ENCODE data around the gene SDK1. TPM values are rescaled to one million over a fixed set of nuclear protein-coding genes. Genes with fewer than 3 reads are reported as not detected.

The SDK1 gene
- total and polyA plus RNA-seq, 4 donors, result 1.9 to 46.3 (median 12.4) TPM

- H3K27me3 ChIP-seq (ENCODE audit: control insufficient read depth in 1 of 2, insufficient read depth in 2 of 2, low read length in 1 of 2), result no peaks in the 10 kb centered on the region
- ATAC-seq (ENCODE audit: low FRiP score), result no peak
- H3K4me1 ChIP-seq (ENCODE audit: control insufficient read depth in 1 of 2, insufficient read depth in 2 of 2, low read length in 2 of 2), result peaks cover 0 to 1% of the 10 kb centered on the region in 2 donors
- H3K9me3 ChIP-seq (ENCODE audit: control insufficient read depth, low read length), result no peaks in the 10 kb centered on the region
- DNase-seq, result no peak
- WGBS, 2 donors, result 70 to 72% methylated on average over 5 of the region's 5 CpGs
- intact Hi-C loops (cut with DNase I), result no loop called here
- peaks cover 0 to 3% of the 10 kb centered on the region in 2 donors for H3K36me3 ChIP-seq (ENCODE audit: control insufficient read depth in 1 of 2, insufficient read depth in 2 of 2, low read length in 1 of 2)
- H3K27ac ChIP-seq (ENCODE audit: low read depth in 1 of 2, low read length in 2 of 2), result no peak overlapping the region
- H3K4me3 ChIP-seq (ENCODE audit: low read length in 2 of 2), result no peak overlapping the region
These were observed 372.5 kb downstream of the SDK1 start for GRCh38 chr7:3673524-3673923.

- WGBS, 2 donors, result 94 to 95% methylated on average over 4 of the region's 4 CpGs
- Histone ChIP-seq H3K9me3 (ENCODE audit: control insufficient read depth, low read length) (no peaks in the 10 kb centered on the region), H3K27me3 (ENCODE audit: control insufficient read depth in 1 of 2, insufficient read depth in 2 of 2, low read length in 1 of 2) (no peaks in the 10 kb centered on the region), H3K36me3 (ENCODE audit: control insufficient read depth in 1 of 2, insufficient read depth in 2 of 2, low read length in 1 of 2) (peaks cover 0 to 3% of the 10 kb centered on the region in 2 donors), H3K4me3 (ENCODE audit: low read length in 2 of 2) (no peak overlapping the region), H3K4me1 (ENCODE audit: control insufficient read depth in 1 of 2, insufficient read depth in 2 of 2, low read length in 2 of 2) (no peaks in the 10 kb centered on the region), H3K27ac (ENCODE audit: low read depth in 1 of 2, low read length in 2 of 2) (no peak overlapping the region)
- DNase-seq, result no peak
- intact Hi-C loops (cut with DNase I), result no loop called here
- no peak for ATAC-seq (ENCODE audit: low FRiP score)
These were observed 377.3 kb downstream of the SDK1 start for GRCh38 chr7:3678314-3678810.

DNA sequence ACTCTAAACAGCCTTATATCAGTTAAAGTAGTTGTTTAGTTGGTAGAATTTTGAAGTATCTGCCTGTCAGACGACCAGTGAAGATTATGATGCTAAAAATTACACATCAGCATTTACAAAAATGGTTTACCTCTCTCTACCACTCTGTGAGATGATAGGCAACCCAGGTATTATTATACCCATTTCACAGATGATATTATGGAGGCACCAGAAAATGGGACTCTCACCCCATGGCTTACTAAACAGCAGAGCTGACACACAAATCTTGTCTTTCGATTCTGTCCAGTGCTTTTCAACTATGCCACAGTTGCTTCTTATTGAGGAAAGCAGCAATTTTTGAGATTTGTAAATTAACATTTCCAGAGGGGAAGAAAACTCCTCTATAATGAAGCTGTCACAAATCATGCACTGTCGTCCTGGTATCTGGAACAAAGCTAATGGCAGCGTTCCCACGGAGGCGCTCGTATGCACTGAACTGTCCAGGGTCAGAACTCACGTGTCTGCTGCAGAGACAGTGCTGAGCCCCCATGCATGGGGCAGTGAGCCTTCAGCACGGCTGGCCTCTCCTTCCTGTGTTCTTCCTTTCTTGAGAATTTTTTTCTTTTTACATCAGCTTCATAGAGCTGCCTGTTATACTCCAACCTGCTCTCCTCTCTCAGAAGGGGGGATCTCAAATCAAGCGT lies 381.1 kb downstream of the SDK1 start:
- H3K4me1 ChIP-seq (ENCODE audit: control insufficient read depth in 1 of 2, insufficient read depth in 2 of 2, low read length in 2 of 2), result no peaks in the 10 kb centered on the region
- H3K4me3 ChIP-seq (ENCODE audit: low read length in 2 of 2), result no peak overlapping the region
- ATAC-seq (ENCODE audit: low FRiP score) (no peak), DNase-seq (no peak)
- no peaks in the 10 kb centered on the region for H3K27me3 ChIP-seq (ENCODE audit: control insufficient read depth in 1 of 2, insufficient read depth in 2 of 2, low read length in 1 of 2)
- H3K36me3 ChIP-seq (ENCODE audit: control insufficient read depth in 1 of 2, insufficient read depth in 2 of 2, low read length in 1 of 2), result no peaks in the 10 kb centered on the region
- H3K27ac ChIP-seq (ENCODE audit: low read depth in 1 of 2, low read length in 2 of 2), result no peak overlapping the region
- H3K9me3 ChIP-seq (ENCODE audit: control insufficient read depth, low read length), result no peaks in the 10 kb centered on the region
- intact Hi-C loops (cut with DNase I), result no loop called here
- 62 to 65% methylated on average over 10 of the region's 10 CpGs for WGBS, 2 donors

GRCh38 chr7:3683546-3684539 lies 382.8 kb downstream of the SDK1 start:
- DNase-seq, result no peak
- Histone ChIP-seq H3K27ac (ENCODE audit: low read depth in 1 of 2, low read length in 2 of 2) (no peak overlapping the region), H3K36me3 (ENCODE audit: control insufficient read depth in 1 of 2, insufficient read depth in 2 of 2, low read length in 1 of 2) (no peaks in the 10 kb centered on the region), H3K9me3 (ENCODE audit: control insufficient read depth, low read length) (no peaks in the 10 kb centered on the region), H3K4me3 (ENCODE audit: low read length in 2 of 2) (no peak overlapping the region), H3K4me1 (ENCODE audit: control insufficient read depth in 1 of 2, insufficient read depth in 2 of 2, low read length in 2 of 2) (no peaks in the 10 kb centered on the region), H3K27me3 (ENCODE audit: control insufficient read depth in 1 of 2, insufficient read depth in 2 of 2, low read length in 1 of 2) (no peaks in the 10 kb centered on the region)
- 78 to 84% methylated on average over 12 of the region's 12 CpGs for WGBS, 2 donors
- ATAC-seq (ENCODE audit: low FRiP score), result no peak
- intact Hi-C loops (cut with DNase I), result no loop called here

GRCh38 chr7:3688071-3688470 lies 387.0 kb downstream of the SDK1 start:
- intact Hi-C loops (cut with DNase I), result no loop called here
- H3K4me3 ChIP-seq (ENCODE audit: low read length in 2 of 2), result no peak overlapping the region
- DNase-seq (no peak), ATAC-seq (ENCODE audit: low FRiP score) (no peak)
- H3K27ac ChIP-seq (ENCODE audit: low read depth in 1 of 2, low read length in 2 of 2), result no peak overlapping the region
- no peaks in the 10 kb centered on the region for H3K27me3 ChIP-seq (ENCODE audit: control insufficient read depth in 1 of 2, insufficient read depth in 2 of 2, low read length in 1 of 2)
- no peaks in the 10 kb centered on the region for H3K4me1 ChIP-seq (ENCODE audit: control insufficient read depth in 1 of 2, insufficient read depth in 2 of 2, low read length in 2 of 2)
- 45 to 67% methylated on average over 2 of the region's 2 CpGs for WGBS, 2 donors
- no peaks in the 10 kb centered on the region for H3K36me3 ChIP-seq (ENCODE audit: control insufficient read depth in 1 of 2, insufficient read depth in 2 of 2, low read length in 1 of 2)
- no peaks in the 10 kb centered on the region for H3K9me3 ChIP-seq (ENCODE audit: control insufficient read depth, low read length)

DNA sequence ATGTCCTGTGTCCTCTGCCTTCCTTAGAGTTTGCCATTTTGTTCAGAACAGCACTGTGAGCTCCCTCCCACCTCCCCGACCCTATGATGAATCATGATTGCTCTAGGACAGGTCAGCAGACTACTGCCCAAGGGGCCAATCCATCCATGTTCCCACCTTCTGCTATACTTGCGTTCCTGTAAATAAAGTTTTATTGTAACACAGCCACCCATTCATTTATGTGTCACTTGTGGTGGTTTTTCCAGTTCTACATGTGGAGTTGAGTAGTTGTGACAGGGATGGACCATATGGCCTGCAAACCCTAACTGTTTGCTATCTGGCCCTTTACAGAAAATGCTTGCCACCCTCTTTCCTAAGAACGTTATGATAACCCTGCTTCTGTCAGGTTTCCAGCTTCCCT lies 387.8 kb downstream of the SDK1 start:
- Histone ChIP-seq H3K4me1 (ENCODE audit: control insufficient read depth in 1 of 2, insufficient read depth in 2 of 2, low read length in 2 of 2) (no peaks in the 10 kb centered on the region), H3K4me3 (ENCODE audit: low read length in 2 of 2) (no peak overlapping the region), H3K27me3 (ENCODE audit: control insufficient read depth in 1 of 2, insufficient read depth in 2 of 2, low read length in 1 of 2) (no peaks in the 10 kb centered on the region), H3K36me3 (ENCODE audit: control insufficient read depth in 1 of 2, insufficient read depth in 2 of 2, low read length in 1 of 2) (no peaks in the 10 kb centered on the region), H3K9me3 (ENCODE audit: control insufficient read depth, low read length) (no peaks in the 10 kb centered on the region), H3K27ac (ENCODE audit: low read depth in 1 of 2, low read length in 2 of 2) (no peak overlapping the region)
- ATAC-seq (ENCODE audit: low FRiP score), result no peak
- intact Hi-C loops (cut with DNase I), result no loop called here
- WGBS, 2 donors, result 85 to 87% methylated on average over 3 of the region's 3 CpGs
- no peak for DNase-seq

GRCh38 chr7:3691478-3692158 lies 390.6 kb downstream of the SDK1 start:
- Histone ChIP-seq H3K27ac (ENCODE audit: low read depth in 1 of 2, low read length in 2 of 2) (no peak overlapping the region), H3K9me3 (ENCODE audit: control insufficient read depth, low read length) (no peaks in the 10 kb centered on the region), H3K4me3 (ENCODE audit: low read length in 2 of 2) (no peak overlapping the region), H3K4me1 (ENCODE audit: control insufficient read depth in 1 of 2, insufficient read depth in 2 of 2, low read length in 2 of 2) (no peaks in the 10 kb centered on the region), H3K36me3 (ENCODE audit: control insufficient read depth in 1 of 2, insufficient read depth in 2 of 2, low read length in 1 of 2) (no peaks in the 10 kb centered on the region), H3K27me3 (ENCODE audit: control insufficient read depth in 1 of 2, insufficient read depth in 2 of 2, low read length in 1 of 2) (no peaks in the 10 kb centered on the region)
- DNase-seq (no peak), ATAC-seq (ENCODE audit: low FRiP score) (no peak)
- intact Hi-C loops (cut with DNase I), result no loop called here
- 80 to 84% methylated on average over 5 of the region's 5 CpGs for WGBS, 2 donors

DNA sequence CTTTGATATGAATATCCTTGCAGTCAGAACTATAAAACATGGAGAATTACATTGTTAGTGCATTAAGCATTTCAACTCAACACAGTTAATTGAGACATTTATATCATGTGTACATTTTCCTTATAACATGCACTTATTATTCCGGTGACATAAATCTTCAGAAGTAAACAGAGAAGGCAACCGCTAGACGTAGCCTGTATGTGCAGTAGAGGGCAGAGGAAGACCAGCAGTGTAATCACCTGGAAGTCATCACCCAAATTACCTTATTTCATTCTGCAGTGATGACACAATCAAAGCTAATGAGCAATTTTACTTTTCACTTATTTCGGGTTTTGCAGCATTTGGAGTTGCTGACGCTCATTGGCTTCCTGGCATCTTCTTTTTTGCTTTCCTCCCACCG lies 394.6 kb downstream of the SDK1 start:
- H3K4me1 ChIP-seq (ENCODE audit: control insufficient read depth in 1 of 2, insufficient read depth in 2 of 2, low read length in 2 of 2), result no peaks in the 10 kb centered on the region
- no peaks in the 10 kb centered on the region for H3K27me3 ChIP-seq (ENCODE audit: control insufficient read depth in 1 of 2, insufficient read depth in 2 of 2, low read length in 1 of 2)
- H3K4me3 ChIP-seq (ENCODE audit: low read length in 2 of 2), result no peak overlapping the region
- H3K36me3 ChIP-seq (ENCODE audit: control insufficient read depth in 1 of 2, insufficient read depth in 2 of 2, low read length in 1 of 2), result no peaks in the 10 kb centered on the region
- intact Hi-C loops (cut with DNase I), result no loop called here
- no peak for ATAC-seq (ENCODE audit: low FRiP score)
- 93 to 95% methylated on average over 6 of the region's 6 CpGs for WGBS, 2 donors
- no peak for DNase-seq
- H3K27ac ChIP-seq (ENCODE audit: low read depth in 1 of 2, low read length in 2 of 2), result no peak overlapping the region
- no peaks in the 10 kb centered on the region for H3K9me3 ChIP-seq (ENCODE audit: control insufficient read depth, low read length)
